Left hindlimb (tissue), 1 donor: ENCODE data around the gene NUDT4.
"Not testable (repeated sequence)": the region's sequence is repeated elsewhere in the genome, so short reads cannot be mapped to it uniquely, and the experiment has no call there.

ENCODE experiments used
- DNase-seq: peaks from one replicate; pipeline ENCODE4 v3.0.0-alpha.2; 2018

NUDT4 gene

DNA sequence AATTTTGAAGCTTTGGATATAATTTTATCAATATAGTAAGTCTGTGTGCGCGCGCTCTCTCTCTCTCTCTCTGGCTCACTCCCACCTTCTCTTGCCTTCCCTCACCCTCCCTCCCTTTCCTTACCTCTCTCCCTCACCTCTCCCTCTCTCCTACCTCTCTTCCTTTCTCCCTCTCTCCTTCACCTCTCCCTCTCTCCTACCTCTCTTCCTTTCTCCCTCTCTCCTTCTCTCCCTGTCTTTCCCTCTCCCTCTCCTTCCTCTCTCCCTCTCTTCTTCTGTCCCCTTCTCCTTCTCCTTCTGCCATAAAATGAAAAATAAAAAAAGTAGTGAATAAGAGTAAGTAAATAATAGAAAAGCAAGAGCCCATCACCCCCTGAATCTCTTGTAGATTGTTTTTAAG lies 9.0 kb upstream of the NUDT4 start:
- no peak for DNase-seq

- no peak for DNase-seq
Observed at GRCh38 chr12:93369505-93369904, 8.2 kb upstream of the NUDT4 start.

DNA sequence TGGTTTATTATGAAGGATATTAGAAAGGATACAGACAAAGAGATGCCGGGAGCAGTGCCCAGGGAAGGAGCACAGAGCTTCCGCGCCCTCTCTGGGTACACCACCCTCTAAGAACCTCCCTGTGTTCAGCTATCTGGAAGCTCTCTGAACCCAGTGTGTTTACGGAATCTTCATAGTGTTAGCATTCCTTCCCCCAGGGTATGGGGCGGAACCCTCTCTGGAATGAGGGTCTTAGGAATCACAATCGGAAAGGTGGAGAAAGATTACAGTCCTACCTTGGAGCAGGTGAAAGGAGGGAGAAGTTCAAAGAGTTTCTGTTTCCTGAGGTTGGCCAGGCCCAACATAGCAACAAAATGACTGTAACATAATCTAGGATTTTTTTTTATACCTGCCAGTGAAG lies 6.8 kb upstream of the NUDT4 start:
- DNase-seq = no peak

DNA sequence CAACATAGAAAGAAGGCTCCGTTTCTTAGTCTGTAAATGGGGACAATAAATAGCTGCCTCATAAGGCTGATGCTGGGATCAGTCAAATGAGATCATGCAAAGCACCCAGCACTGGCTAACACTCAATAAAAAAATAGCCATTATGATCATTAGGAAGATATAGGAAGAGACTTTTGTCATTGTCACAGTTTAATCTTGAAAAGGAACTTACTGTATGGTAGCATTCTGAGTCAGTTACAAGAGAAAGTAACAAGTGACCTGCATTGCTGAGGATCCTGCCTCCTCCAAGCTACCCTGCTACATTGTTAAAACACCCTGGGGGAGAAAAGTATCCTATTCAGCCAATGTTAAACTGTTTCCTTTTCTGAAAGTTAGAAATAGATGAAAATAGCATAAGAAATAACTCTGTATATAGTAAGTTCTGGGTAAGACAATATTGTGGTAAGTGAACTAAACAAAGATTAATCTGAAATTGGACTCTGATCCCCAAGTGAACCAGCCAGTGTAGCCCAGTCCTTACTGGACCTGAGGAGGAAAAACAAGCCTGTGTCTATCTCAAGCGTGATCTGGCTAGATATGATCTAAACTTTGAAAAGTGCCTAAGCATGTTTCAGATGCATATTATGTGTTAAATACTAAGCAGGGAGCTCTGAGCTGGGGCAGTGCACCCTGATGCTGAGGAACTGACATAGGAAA lies 3.6 kb upstream of the NUDT4 start:
- no peak for DNase-seq

- no peak for DNase-seq
Observed at GRCh38 chr12:93375906-93376305, 1.8 kb upstream of the NUDT4 start.

DNA sequence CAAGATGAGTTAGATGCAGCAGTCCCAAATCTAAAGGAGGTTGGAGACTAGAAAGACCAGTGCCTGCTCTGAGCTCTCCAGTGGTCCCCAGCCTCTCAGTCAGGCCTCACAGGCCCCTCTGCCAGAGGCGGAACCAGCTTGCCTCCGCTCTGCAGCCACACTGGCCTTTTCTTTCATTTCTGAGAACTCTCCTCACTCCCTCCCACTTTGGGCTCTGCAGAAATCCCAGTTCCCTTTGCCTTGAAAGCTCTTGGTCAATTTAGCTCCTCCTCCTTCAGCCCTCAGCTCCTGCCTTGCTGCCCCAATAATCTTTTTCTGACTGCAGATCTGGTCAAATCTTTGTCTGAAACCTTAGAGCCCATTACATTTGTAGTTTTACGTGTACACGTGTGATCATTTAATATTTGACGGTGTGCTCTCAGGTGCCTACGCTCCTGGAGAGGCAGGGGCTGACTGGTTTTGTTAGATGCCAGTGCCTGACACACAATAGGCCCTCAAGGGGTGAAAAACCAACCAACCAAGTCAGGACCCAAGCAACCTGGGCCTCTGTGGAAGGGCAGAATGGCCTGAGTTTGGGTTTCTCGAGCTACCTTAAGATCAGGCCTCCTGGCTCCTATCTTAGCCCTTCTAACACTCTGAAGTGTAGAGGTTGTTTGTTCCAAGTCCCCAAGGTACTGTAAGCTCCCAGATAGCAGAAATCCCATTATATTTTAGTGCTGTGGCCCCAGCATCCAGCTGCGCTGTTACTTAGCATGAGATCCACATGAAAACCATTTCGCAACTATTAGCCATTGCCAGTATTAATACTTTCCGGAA lies 1.1 kb upstream of the NUDT4 start:
- DNase-seq = peak; percentile 52

DNA sequence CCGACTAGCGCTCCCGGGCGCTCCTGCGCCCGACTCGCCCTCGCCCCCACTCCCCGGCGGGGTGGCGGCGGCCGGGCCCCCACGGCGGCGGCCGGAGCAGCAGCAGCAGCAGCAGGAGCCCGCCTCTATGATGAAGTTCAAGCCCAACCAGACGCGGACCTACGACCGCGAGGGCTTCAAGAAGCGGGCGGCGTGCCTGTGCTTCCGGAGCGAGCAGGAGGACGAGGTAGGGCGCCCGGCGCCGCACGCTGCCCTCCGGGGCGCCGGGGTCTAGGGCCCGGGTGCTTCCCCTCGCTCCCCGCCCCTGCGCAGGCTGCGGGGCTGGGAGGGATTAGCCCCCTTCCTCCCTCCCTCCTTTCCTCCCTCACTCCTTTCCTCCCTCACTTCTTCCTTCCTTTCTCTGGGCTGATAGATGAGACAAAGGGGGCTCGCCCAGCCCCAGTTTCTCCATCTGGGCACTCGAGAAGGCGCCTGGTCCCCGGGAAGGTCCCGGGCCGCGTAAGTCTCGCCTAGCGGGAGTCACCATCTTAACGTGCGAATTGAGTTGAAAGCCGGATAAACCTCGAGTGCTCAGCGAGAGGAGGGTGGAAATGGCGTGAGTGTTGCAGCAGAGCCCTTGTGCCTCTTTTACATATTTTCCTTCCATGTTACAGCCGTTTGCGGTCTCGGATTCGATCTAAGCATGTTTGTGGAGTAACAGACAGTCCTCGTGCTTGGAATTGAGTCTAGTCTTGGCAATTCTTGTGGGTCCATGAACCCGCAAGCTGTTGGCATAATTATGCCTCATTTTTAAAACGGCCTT lies 672 bp downstream of the NUDT4 start:
- DNase-seq = peak; percentile 76

- DNase-seq = no peak
Observed at GRCh38 chr12:93378998-93379325, 1.2 kb downstream of the NUDT4 start.

- no peak for DNase-seq
Observed at GRCh38 chr12:93379326-93379980, 1.7 kb downstream of the NUDT4 start.

GRCh38 chr12:93379981-93380361 lies 2.2 kb downstream of the NUDT4 start:
- DNase-seq = no peak

DNA sequence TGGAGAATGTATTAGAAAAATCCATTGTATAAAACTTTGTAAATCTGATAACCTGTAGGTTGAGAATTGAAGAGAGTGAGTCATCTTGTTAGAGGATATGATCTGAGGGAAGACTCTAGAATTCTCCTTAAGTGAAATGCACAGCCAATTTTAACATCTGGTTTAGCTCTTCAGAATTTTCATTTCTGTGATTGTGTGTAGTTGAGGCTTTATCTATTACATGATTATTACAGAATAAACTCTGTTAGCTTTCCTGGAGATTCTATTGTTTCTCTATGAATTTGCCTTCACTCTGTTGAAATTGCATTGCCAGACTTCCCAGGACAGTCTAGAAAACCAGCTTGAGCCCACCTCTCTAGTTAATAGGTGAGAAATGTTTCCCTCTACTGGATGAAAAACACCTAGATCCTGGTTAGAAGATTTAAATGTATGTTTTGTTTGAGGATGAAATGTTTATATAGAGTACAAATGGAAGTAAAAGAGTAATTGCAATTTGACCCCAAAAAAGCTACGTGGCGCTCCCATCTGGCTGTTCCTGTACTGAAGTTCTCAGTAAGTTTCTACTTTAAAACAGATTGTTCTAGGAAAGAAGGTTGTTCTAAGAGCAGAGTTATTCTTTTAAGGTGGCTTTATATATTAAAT lies 2.9 kb downstream of the NUDT4 start:
- DNase-seq = no peak

DNA sequence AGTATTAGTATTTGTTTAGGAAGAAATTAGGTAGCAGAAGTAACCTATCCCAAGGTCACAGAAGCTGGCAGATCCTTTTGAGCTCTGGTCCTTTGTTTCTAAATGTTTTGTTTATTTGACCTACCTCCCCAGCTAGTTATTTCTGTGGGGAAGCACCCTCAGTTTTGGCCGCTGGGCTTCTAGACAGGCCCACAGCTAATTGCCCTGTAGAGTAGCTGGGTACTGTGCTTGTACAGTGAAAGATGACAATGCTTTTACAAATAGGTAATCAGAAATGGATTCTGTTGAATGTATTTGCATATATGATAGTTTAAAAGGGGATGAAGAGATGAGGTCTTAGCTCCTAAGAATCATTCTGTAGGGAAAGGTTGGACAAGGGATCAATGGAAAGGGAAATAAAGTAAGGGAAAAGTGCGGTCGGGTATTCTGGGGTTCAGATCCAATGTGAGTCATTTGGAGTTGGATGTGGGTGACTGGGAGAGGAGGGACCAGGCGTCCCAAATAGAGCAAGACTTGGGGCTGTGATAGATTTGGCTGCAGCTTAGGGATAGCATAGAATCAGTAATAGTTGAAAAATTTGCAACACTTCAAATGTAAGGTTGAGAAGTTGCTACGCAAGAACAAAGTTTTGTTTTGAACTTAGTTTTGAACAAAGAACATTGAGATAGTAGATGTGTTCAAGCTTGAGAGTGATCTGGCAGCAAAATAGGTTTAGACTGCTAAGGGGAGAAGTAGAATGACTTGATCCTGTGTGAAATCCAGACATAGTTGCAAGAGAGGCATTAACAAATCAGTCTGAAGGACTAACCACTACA lies 3.6 kb downstream of the NUDT4 start:
- DNase-seq = no peak

DNA sequence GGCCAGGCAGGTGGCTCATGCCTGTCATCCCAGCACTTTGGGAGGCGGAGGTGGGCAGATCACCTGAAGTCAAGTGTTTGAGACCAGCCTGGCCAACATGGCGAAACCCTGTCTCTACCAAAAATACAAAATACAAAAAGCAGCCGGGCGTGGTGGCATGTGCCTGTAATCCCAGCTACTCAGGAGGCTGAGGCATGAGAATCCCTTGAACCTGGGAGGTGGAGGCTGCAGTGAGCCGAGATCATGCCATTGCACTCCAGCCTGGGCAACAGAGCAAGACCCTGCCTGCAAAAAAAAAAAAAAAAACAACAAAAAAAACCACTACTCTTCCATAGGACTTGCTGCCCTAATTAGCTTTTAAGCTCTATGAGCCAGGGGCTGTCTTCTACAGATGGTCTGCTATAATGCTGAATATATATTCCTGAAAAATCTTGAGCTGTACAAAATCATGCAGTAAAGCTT lies 4.3 kb downstream of the NUDT4 start:
- DNase-seq = not testable (repeated sequence)

- DNase-seq = no peak
Observed at GRCh38 chr12:93387780-93388179, 10.1 kb downstream of the NUDT4 start.

DNA sequence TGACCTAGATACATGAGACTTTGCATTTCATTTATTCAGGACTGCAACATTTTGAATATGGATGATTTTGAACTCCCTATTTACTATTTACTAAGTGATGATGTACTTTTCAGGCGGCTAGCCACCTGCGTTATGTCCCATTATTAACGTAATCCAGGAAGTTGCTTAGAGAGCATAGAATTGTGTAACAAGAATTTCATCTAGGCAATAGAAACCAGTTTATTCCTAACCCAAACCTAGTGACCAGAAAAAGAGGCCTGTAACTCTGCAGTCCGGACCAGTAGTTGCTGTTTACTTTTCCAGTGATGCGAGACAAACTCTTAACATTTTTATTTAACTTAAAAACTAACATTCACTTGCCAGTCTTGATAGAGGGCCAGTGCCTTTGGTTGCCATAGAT lies 12.3 kb downstream of the NUDT4 start:
- DNase-seq = no peak

GRCh38 chr12:93390549-93391297 lies 13.0 kb downstream of the NUDT4 start:
- DNase-seq = no peak

DNA sequence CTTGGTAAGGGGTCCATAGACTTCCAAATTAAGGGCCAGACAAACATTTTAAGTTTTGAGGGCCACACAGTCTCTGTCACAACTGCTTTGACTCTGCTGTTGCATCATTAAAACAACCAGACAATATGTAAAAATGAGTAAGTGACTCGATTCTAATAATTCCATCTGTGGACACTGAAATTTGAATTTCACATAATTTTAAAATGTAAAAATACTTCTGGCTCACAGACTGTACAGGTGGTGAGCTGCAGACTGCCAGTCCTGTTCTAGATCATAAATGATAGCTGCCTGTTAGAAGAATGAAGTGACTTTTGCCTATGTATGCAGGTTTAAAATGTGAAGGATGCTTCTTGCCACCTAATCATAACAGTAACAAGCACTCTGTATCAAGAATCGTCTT lies 15.7 kb downstream of the NUDT4 start:
- DNase-seq = no peak

- DNase-seq = no peak
Observed at GRCh38 chr12:93397412-93397811, 19.7 kb downstream of the NUDT4 start.

GRCh38 chr12:93399183-93399863 lies 21.6 kb downstream of the NUDT4 start:
- DNase-seq = not testable (repeated sequence)
